ENCODE measurements around the gene MEPE.

MEPE gene

DNA sequence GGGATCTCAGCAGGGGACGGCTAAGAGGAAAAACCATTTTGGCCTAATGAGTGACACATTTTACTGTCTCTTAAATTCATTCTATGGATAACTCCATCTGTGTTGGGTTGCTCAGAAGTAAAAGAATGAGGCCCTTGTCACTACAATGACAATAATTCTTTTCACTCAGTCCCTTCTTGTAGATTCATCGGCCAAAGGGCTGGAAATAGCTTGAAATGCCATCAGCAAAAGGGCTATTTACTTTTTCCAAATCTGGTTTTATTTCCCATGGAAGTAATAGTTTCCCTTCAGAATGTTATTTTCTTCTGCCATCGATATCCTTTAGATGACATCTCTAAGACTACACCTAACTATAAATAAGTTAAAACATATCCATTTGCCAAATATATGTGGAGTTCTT is 7.4 kb downstream of the MEPE start:
- DNase-seq (ENCODE audit: low spot score) = no peak

- DNase-seq (ENCODE audit: low spot score) = peak; percentile 66
Measured at GRCh38 chr4:87843936-87844335, 11.2 kb downstream of the MEPE start.

GRCh38 chr4:87844452-87844851 is 11.7 kb downstream of the MEPE start:
- DNase-seq (ENCODE audit: low spot score) = no peak

GRCh38 chr4:87846226-87846625 is 13.5 kb downstream of the MEPE start:
- DNase-seq (ENCODE audit: low spot score) = no peak

GRCh38 chr4:87848622-87849351 is 16.0 kb downstream of the MEPE start:
- DNase-seq (ENCODE audit: low spot score) = peak; percentile 78

- no peak for DNase-seq (ENCODE audit: low spot score)
Measured at GRCh38 chr4:87849612-87850011, 16.8 kb downstream of the MEPE start.

DNA sequence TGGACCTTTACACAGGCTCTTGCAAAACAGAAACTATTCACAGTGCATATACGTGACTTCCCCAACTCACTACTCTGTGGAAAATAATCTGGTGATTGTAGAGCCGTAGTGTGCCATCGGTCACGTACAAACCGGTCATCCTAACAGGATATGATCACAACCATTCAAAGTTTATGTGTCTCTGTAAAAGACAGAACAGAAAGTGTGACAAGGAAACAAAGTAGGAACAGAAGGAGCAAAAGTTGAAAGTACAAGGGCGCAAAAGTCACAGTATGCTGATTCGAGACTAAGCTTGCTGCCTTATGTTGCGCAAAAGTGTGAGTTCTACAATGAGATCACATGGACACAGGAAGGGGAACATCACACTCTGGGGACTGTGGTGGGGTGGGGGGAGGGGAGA is 18.6 kb downstream of the MEPE start:
- no peak for DNase-seq (ENCODE audit: low spot score)

GRCh38 chr4:87851953-87852352 is 19.2 kb downstream of the MEPE start:
- DNase-seq (ENCODE audit: low spot score) = no peak

DNA sequence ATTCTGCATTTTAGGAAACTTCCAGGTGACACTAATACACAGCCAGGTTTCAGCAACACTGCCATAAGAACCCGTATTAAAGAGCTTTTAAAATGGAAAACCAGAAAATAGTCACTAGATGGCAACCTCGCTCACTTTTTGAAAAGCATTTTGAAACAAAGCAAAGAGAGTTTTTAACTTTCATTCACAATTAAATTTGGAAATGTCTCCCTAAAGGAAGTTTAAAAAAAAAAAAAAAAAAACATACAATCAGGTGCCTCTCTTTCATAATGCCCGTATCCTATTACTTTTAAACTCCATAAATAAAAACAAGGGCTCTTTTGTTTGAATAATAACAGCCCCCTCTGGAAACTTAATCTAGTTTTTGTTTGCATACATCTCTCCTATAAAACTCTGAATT is 20.3 kb downstream of the MEPE start:
- DNase-seq (ENCODE audit: low spot score) = peak; percentile 60

GRCh38 chr4:87853891-87854290 is 21.1 kb downstream of the MEPE start:
- no peak for DNase-seq (ENCODE audit: low spot score)

- DNase-seq (ENCODE audit: low spot score) = no peak
Measured at GRCh38 chr4:87855559-87855958, 22.8 kb downstream of the MEPE start.

- no peak for DNase-seq (ENCODE audit: low spot score)
Measured at GRCh38 chr4:87856816-87857215, 24.0 kb downstream of the MEPE start.

GRCh38 chr4:87857789-87858188 is 25.0 kb downstream of the MEPE start:
- DNase-seq (ENCODE audit: low spot score) = no peak

- no peak for DNase-seq (ENCODE audit: low spot score)
Measured at GRCh38 chr4:87862236-87862635, 29.5 kb downstream of the MEPE start.

DNA sequence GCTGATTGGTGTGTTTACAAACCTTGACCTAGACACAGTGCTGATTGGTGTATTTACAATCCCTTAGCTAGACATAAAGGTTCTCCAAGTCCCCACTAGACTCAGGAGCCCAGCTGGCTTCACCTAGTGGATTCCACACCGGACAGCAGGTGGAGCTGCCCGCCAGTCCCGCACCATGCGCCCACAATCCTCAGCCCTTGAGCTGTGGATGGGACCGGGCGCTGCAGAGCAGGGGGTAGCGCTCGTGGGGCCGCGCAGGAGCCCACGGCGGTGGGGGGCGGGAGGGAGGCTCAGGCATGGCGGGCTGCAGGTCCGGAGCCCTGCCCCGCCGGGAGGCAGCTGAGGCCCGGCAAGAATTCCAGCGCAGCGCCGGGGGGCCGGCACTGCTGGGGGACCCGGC is 30.7 kb downstream of the MEPE start:
- no peak for DNase-seq (ENCODE audit: low spot score)

DNA sequence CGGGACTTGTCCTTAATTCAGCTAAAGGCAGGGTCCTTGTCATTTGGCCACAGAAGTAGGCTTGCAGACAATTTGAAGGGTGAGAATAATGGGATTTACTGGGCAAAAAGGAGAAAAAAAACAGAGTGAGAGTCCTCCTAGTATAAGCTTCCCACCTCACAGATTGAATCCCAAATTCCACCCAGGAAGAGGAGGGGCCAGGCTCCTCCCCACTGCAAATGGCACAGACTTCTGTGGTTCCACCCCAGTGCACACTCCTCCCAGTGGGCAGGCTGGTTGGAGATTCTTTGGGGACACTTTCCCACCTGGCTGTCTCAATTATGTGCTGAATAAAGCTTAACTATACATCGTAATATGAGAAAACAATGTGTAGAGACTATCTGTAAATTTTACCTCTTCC is 31.6 kb downstream of the MEPE start:
- DNase-seq (ENCODE audit: low spot score) = no peak

DNA sequence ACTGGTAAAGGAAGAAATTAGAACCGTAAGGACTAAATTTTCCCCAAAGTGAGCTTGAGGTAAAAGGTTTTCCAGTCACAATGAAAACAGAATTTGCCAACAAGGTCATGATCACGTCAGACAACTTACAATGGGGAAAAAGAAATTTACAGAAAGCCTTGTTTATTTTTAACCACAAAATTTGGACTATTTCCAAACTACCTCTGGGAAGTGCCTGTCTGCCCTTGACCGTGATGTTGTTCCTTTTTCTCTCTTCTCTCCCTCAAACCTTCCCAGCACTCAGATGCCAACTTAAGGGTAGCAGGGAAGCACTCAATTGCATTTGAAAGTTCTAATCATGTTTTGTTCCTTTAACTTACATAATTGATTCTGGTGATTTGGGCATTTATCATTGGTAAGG is 32.5 kb downstream of the MEPE start:
- no peak for DNase-seq (ENCODE audit: low spot score)

- DNase-seq (ENCODE audit: low spot score) = no peak
Measured at GRCh38 chr4:87865960-87866598, 33.3 kb downstream of the MEPE start.

DNA sequence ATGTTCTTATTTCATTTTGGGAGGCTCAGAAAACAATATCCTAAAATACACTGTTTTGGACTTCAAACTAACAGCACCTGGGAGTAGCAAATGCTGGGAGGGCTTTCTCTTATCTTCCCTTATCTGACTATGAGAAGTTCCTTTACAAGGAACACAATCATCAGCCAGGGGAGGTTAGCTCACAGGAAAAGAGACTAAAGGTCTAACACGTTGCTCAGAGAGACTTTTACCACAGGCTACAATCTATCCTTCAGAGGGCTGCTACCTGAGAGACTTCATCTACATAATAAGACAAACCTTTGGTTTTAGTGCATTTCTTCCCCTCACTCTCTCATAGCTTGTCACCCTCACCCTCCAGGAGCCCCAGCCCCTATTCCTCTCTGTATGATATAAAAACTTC is 35.8 kb downstream of the MEPE start:
- no peak for DNase-seq (ENCODE audit: low spot score)

DNA sequence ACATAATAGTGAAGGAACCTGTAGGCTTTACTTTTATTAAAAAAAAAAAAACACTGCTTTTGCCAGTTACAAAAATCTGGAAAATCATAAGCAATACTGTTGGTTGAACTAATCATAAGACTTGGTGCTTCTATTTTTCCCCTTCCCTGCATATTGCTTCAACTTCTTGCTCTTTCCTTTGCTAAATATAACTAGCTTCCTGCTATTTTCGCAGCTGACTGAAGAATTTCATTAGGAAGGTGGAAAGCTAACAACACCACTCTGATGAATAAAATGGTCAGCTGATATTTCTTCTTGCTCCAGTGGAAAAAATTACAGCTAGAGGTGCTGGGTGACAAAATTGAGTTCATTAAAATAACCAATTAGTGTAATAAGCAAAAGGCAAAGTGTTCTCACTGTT is 39.3 kb downstream of the MEPE start:
- no peak for DNase-seq (ENCODE audit: low spot score)

- DNase-seq (ENCODE audit: low spot score) = no peak
Measured at GRCh38 chr4:87875191-87875590, 42.4 kb downstream of the MEPE start.

DNA sequence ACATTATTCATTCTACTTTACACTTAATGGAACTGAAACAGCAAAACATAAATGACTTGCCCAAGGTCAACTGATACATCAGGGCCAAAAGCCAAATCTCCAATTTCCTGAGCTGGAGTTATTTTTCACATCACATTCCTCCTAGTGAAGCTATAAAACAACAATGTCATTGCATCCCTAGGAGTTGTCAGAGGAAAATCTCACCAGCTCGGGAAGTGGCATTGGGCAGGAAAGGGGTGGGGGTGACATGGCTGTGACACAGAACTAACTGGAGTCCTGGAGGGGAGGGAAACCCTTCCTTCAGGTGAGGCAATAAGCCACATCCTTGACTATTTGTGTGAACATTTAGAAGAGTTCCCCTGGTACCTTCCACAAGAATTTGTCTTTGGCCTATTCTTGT is 47.3 kb downstream of the MEPE start:
- DNase-seq (ENCODE audit: low spot score) = no peak

DNA sequence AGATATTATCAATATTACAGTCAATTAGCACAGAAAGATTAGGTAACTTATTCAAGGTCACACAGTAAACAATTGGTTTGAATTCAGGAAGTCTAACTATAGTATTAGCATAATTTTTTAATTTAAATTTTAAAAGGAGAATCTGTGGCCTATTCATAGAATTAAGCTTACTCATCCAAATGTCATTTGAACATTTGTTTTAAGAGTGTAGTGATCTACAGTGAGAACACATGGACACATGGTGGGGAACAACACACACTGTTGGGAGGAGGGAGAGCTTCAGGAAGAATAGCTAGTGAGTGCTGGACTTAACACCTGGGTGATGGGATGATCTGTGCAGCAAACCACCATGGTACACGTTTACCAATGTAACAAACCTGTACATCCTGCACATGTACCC is 48.3 kb downstream of the MEPE start:
- no peak for DNase-seq (ENCODE audit: low spot score)

- DNase-seq (ENCODE audit: low spot score) = no peak
Measured at GRCh38 chr4:87882321-87882720, 49.6 kb downstream of the MEPE start.
